Smooth muscle cell of the brain vasculature (primary cell): ENCODE results near the gene USF2.
"Not testable (repeated sequence)": the region's sequence is repeated elsewhere in the genome, so short reads cannot be mapped to it uniquely, and the experiment has no call there.

Experiments used
- DNase-seq: peaks from one replicate; pipeline ENCODE4 v3.0.0-alpha.2; 2012; ENCODE audit warnings: low read depth, low spot score

The USF2 gene, protein sequence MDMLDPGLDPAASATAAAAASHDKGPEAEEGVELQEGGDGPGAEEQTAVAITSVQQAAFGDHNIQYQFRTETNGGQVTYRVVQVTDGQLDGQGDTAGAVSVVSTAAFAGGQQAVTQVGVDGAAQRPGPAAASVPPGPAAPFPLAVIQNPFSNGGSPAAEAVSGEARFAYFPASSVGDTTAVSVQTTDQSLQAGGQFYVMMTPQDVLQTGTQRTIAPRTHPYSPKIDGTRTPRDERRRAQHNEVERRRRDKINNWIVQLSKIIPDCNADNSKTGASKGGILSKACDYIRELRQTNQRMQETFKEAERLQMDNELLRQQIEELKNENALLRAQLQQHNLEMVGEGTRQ

DNA sequence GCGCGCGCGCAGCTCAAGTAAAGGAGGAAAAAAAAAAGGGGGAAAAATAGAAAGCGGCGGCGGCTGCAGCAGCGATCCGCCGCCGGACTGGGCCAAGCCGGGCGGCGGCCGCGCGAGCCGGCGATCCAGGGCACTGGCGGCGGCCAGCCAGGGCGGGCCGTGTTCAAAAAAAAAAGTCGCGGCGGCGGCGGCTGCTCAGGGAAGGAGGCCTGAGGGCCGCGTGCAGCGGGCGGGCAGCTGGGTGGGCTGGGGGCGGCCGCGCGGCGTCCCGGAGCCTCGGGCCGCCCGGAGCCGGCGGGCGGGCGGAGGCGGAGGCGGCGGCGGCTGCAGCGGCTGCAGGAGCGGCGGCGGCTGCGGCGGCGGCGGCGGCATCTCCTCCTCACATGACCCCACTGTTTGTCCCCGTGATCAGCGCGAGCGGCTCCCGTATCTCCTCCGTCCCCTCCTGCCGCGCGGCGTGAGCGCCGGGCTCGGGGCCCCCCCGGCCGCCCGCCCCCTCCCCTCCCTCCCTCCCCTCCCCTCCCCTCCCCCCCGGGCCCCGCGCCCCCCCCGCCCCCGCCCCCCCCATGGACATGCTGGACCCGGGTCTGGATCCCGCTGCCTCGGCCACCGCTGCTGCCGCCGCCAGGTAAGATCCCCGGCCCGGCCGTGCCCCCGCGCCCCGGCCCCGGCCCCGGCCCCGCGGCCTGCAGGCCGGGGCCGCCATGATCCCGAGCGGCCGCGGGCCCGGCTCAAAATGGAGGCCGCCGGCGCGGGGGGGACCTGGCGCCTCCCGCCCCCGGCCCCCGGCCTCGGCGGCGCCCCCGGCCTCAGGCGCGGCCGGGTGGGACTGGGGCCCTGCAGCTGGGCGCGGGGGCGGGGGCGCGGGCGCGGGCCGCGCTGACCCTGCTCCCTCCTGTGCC, at the start of gene USF2:
USF2 (plus strand) TSS at position 427 of the 902 bp plus-strand sequence; CDS start at position 567, 140 bp downstream.
- no peak for DNase-seq

DNA sequence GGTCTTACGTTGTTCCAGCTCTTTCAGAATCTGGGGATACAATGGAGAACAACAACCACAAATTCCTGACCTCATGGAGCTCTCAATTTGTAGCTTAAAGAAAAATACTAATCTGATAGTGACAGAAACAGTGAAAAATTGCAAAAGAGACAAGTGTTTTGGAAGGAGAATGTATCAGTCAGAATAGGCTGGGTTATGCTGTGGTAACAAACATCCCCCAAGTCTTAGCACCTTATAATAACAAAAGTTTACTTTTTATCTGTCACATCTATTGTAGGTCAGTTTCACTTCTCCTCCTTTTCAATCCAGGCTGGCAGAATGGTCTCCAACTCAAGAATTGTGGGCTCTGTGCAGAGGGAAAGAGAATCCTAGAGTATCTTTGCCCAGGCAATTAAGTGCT, 49.8 kb upstream of the USF2 start:
- DNase-seq, result no peak

DNA sequence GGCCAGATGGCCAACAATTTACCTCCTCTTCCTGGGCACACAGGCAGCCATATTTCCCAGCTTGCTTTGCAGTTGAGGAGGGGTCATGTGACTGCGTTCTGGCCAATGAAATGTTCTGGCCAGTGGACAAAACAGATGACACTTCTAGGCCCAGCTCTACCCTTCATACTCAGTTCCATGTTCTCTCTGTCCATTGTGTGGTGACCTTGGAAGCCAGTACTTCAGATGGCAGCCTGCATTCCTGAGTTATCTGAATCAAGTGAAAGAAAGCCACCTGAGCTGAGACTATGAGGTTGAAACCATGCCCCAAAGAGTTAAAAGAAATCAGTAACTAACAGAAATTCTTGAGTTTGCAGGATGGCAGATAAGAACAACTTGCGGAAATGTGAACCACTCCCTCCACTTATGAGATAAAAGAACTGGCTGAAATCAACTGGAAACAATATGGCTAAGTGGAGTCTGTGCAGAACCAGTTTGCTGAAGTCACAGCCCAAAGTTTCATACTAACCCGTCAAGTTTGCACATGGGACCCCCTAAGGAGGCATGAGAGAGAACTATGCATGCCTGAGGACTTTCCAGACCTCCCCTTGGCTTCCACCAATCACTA, 48.3 kb upstream of the USF2 start:
- DNase-seq, result no peak

DNA sequence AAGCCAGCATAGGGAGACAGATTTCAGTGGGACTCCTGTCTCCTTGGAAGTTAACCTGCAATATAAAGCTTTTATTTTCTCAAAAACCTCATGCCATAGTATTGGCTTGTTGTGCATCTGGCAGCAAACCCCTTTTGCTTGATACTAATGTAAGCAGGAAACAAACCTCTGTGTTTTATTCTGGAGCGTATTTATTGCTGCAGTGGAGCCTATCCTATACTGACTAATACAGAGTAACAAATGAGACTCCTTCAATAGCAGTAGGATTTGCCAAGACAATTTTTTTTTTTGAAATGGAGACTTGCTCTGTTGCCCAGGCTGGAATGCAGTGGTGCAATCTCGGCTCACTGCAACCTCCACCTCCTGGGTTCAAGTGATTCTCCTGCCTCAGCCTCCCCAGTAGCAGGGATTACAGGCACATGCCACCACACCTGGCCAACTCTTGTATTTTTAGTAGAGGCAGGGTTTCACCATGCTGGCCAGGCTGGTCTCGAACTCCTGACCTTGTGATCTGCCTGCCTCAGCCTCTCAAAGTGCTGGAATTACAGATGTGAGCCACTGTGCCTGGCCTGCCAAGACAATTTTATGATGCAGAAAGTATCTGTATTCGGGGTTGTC, 47.7 kb upstream of the USF2 start:
- DNase-seq, result not testable (repeated sequence)

DNA sequence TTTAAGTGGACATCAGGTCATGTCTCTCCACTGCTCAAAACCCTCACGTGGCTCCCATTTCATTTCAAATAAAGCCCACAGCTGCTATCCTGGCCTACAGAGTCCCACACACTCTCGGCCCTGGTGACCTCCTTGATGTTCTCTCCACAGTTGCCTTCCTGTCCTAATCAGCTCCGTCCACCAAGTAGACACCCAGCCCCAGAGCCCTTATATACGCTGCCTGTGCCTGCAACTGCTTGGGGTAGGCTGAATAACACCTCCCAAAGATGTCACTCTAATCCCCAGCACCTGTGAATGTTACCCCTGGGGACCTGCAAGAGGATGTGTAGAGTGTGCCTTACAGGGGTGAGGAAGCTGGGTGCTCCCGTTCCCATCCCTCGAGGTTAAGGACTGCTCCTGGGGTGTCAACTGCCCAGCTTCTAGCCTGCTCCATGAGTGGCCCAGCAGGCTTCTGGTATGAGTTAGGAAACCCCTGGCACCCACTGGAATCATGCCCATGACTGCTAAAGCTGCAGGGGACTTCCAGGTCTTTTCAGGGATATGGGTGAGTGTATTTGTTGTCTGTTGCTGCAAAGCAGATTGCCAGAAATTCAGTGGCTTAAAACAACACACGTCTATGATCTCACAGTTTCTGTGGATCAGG, 46.3 kb upstream of the USF2 start:
- no peak for DNase-seq

DNA sequence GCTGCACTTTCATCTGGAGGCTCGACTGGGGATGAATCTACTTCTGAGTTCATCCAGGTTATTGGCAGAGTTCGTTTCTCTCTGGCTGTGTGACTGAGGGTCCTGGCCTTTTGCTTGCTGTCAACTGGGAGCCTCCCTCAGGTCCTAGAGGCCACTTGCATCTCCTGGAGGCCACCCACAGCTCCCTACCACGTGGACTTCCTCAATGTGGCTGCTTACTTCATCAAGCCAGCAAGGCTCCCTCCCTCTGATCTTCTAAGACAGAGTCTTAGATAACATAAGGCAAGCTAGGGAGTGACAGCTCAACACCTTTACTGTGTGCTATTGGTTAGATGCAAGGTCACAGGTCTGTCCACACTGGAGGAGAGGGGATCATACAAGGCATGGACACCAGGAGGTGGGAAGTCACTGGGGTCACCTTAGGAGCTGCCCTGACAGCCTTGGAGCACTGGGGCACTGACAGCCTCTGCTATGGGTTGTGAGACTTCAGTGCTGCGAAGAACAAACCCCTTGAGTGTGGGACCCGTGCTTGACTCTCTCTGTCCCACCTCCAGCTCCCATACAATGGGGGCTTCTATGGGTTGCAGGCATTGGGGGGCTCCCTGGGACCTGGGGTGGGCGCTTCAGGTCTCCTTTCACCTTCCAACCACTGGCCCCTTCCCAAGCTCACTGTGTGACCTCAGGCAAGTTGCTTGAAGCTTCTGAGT, 45.5 kb upstream of the USF2 start:
- no peak for DNase-seq

DNA sequence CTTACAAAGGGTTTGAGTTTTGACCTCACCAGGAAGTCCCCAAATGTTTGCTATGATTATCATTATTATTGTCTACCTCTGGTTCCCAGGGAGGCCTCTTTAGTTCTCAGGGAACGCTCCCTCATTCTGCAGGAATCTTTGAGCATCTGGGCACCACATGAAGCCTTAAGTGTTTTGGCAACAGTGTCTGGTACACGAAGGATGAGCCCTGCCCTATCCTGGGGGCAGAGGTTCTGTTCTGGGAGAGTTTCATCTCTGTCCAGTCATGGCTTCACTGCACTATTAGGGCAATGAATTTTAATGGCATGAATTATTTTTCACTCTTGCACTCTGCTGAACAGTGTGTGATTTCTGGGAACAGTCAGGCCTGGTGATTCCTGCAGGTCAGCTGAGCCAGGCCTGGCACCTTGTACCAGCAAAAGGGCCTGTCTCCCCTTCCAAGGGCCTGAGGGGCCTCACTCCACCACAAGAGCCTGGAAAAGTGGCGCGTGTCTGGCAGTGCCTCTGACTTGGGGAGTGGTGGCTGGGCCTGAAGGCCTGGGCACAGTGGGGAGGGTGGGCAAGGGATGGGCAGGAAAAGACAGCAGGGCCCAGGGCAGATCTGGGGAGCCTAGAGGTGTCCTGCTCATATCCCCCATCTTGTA, 44.8 kb upstream of the USF2 start:
- DNase-seq, result no peak

DNA sequence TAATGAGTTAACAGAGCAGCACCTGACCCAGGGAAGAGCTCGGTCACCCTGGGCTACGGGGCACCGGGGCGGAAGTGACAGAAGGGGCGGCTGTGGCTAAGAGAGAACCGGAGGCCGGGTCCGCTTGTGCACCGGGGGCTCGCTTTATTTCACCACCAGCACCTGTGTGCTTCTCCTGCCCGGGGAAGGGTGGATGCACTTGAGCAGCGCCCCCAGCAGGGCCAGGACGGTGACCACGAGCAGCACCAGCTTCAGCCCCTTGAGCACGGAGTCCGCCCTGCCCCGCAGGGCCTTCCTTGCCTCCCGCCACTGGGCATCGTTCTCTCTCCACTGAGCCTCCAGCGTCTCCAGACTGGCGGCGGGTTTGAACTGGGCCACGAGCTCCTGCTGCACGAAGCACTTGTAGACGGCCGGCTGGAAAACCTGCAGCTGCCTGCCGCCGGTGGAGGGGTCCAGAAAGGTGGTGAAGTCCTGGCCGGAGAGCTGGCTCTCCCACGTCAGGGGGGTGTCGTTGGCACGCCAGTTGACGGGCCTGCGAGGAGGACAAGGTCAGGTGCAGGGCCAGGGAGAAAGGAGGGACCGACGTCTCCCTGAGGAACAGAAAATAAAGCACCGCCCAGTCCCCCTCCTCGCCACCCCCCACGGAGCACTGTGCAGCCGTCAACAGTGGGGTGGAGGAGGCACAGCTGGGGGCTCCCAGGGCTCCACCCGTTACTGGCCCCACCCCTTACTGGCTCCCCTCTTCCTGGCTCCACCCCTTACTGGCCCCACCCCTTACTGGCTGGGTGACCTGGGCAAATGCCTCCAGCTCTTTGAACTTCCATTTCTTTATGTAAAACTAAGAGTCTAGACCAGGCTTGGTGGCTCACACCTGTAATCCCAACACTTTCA, 43.8 kb upstream of the USF2 start:
- DNase-seq, result no peak

DNA sequence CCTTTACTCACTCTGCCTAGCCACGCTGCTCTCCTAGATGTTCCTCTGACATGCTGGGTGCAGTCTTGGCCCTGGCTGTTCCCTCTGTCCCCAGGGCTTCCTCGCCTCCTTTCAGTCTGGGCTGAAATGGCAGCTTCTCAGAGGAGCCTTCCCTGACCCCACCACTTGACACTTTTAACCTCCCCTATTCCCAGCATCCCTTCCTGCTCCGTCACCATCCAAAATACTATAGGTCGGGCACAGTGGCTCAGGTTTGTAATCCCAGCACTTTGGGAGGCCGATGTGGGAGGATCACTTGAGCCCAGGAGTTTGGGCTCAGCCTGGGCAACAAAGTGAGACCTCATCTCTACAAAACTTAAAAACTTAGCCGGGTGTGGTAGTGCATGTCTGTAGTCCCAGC, 42.8 kb upstream of the USF2 start:
- DNase-seq, result no peak

DNA sequence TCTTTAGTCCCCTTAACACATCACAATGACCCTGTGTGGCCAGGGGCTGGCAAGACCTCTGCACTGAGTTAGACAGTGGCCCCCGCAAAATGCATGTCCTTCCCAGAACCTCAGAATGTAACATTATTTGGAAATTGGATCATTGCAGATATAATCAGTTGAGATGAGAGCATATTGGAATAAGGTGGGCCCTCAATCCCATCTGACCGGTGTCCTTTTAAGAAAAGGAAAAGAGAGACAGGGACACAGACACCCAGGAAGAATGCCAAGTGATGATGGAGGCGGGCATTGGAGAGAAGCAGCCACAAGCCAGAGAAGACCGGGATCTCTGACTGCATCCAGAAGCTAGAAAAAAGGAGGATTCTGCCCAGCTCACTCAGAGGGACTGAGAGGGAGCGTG, 42.0 kb upstream of the USF2 start:
- DNase-seq, result no peak

DNA sequence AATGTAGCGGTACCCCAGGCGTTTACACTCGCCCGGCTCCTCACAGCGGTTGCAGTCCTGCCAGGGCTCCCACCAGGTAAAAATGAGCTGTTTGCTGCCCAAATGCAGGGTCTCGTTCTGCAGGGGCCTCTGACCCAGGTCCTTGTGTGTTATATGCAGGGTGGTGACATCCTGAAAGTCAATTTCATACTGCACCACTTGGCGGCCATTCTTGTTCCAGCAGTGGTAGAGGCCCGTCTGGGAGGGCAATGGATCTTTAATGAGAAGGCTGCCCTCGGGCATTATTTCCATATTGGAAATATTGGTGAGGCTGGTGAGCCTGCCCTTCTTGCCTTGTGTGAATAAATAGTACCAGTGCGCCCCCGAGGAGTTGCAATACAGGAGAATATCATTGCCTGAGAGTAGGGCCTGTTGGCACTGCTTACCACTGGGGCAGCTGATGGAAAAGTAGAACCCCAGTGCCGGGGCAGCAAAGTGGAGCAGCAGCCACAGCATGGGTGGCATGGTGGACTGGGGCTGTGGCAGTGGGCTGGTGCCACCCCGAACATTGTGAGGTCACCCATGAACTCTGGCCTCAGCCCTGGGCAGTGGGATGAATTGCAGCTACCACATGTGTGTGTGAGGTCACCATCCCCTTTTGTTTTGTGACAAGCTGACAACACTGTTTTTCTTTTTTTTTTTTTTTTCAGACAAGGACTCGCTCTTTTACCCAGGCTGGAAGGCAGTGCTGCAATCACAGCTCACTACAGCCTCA, 40.4 kb upstream of the USF2 start, which contains the start of gene FAM187B:
FAM187B (minus strand) TSS at position 563 of the 754 bp plus-strand sequence; CDS start at position 504, 59 bp downstream.
- DNase-seq, result no peak

DNA sequence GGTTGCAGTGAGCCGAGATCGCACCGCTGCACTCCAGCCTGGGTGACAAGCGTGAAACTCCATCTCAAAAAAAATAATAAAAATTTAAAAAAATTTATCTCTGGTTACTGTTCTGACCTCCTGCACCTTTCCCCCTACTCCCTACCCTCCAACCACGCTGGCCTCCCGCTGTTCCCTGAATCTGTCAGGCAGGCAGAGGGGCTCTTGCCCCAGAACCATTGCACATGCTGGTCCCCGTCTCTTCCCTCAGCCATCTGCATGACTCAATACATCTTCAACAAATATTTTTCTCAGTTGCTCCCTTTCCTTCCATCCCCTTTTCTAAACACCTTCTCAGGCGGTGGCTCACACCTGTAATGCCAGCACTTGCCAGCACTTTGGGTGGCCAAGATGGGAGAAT, 39.2 kb upstream of the USF2 start:
- no peak for DNase-seq

DNA sequence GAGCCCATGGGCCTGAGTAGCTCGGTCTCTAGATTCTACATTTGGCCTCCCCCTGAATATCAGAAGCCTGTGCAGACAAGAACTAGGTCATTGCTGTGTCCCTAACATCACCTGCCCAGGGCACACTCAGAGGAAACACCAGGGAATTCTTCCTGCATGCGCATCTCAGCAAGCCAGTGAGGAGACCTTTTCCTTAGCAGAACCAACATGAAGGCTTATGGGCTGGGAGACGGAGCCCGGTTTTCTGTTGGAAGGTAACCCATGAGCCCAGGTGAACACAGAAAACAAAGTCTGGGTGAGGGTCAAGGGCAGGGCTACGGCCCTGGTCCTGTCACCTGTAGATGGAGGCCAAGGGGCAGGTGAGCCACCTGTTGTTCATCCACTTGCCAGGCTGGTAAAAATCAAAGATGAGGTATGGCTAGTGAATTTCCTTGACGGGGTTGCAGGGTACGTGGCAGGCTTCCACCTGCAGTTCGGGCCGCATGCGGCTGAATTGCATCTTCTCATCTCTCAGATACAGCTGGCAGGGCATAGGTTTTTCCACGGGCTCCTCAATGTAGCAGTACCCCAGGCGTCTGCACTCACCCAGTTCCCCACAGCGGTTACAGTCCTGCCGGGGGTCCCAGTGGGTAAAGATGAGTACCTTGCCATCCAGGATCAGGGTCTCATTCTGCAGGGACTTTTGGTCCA, 36.7 kb upstream of the USF2 start:
- no peak for DNase-seq

DNA sequence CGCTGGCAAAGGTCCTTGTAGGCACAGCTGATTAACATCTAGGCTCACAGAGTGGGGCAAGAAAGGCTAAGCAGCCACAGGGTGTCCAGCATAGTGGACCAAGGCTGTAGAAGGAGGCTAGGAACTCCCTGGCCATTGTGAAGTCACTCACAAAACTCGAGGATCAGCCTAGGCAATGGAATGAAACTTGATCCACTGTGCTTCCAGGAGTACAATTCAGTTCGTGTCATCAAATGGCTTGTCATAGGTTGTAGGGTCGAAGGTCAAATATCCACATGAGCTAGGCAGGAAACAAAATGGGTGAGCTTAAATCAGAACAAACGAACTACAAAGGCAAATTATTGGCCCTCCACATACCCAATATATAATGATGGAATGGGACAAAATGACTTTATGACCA, 35.9 kb upstream of the USF2 start:
- DNase-seq, result no peak

DNA sequence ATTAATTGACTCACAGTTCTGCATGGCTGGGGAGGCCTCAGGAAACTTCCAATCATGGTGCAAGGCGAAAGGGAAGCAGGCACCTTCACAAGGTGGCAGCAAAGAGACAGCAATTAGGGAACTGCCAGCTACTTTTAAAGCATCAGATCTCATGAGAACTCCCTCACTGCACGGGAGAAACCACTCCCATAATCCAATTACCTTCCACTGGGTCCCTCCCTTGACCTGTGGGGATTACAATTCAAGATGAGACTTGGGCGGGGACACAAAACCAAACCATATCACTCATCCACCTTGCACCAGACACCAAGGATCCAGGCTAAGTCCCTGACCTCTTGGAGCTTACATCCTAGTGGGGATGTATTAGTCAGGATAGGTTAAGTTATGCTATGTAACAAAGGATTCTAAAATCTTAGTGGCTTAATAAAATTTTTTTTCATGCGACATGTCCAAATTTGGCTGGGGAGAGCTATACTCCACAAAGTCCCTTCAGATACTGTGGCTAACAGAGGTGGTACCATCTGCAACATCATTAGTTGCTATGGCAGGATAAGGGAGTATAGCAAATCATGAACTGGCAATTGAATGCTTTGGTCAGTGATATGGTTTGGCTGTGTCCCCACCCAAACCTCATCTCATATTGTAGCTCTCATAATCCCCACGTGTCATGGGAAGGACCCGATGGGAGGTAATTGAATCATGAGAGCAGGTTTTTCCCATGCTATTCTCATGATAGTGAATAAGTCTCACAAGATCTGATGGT, 31.9 kb upstream of the USF2 start:
- DNase-seq, result no peak

DNA sequence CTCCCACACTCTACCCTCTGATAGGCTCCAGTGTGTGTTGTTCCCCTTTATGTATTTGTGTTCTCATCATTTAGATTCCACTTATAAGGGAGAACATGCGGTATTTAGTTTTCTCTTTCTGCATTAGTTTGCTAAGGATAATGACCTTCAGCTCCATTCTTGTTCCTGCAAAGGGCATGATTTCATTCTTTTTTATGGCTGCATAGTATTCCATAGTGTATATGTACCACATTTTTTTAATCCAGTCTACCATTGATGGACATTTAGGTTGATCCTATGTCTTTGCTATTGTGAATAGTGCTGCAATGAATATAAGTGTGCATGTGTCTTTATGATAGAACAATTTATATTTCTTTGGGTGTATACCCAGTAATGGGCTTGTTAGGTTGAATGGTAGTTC, 29.2 kb upstream of the USF2 start:
- DNase-seq, result not testable (repeated sequence)

DNA sequence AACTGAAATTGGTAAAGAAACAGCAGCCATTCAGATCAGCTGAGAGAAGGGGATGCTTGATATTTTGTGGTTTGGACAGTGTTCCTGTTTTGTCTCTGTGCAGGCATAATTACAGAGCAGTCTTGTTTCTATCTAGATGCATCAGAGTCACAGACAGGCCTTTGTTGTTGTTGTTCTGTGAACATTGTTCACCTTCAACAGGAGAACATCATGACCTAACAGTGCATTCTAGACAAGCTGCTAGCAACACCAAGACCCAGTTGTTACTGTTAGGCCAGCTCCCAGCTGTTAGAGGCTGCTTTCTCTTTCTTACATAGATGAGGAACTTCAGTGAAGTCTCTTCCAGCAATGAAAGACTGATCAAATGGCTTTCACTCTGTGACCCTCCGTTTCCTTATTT, 28.4 kb upstream of the USF2 start:
- DNase-seq, result no peak
